Esophagus squamous epithelium (tissue), 5 donors: ENCODE measurements around the gene TBX2. TPM values are rescaled to one million over a fixed set of nuclear protein-coding genes. Genes with fewer than 3 reads are reported as not detected.

Source experiments
- DNase-seq: peaks from one replicate; lab custom pipeline; 2025; lab: John Stamatoyannopoulos, UW
- H3K27ac ChIP-seq, 4 donors: fragments of 200-600 bp; sonication (generic); one replicate each; pipeline ENCODE4 v1.5.1; 2016 to 2019; ENCODE audit warnings: mild to moderate bottlenecking in 1 of 4
- H3K27me3 ChIP-seq, 4 donors: fragments of 200-600 bp; sonication (generic); 1 replicate in 3 of 4; 2 replicates in 1 of 4; pipeline versions ENCODE4 v1.5.1 to v1.6.0; 2017 to 2021; ENCODE audit warnings: antibody characterized with exemption in 1 of 4
- H3K36me3 ChIP-seq, 3 donors: fragments of 200-600 bp; sonication (generic); one replicate each; pipeline ENCODE4 v1.5.1; 2016 to 2019
- H3K4me1 ChIP-seq, 3 donors: fragments of 200-600 bp; sonication (generic); one replicate each; pipeline ENCODE4 v1.5.1; 2017 to 2019
- H3K4me3 ChIP-seq, 4 donors: fragments of 200-600 bp; sonication (generic); 1 replicate in 3 of 4; 2 replicates in 1 of 4; pipeline ENCODE4 v1.5.1; 2016 to 2019; ENCODE audit warnings: mild to moderate bottlenecking in 2 of 4, moderate library complexity in 1 of 4
- H3K9me3 ChIP-seq, 3 donors: fragments of 200-600 bp; sonication (generic); one replicate each; pipeline ENCODE4 v1.5.1; 2016 to 2019
- POLR2A ChIP-seq, 4 donors: fragments of 450-650 bp; IDR thresholded peaks; one replicate each; pipeline ENCODE4 v1.6.1; 2017; ENCODE audit warnings: antibody characterized with exemption in 4 of 4, mild to moderate bottlenecking in 4 of 4, moderate library complexity in 3 of 4
- WGBS, 2 donors: methylation state at CpG; one replicate each; pipeline ENCODE4 v1.1.5; 2018; 5-methylcytosine and 5-hydroxymethylcytosine counted together
- intact Hi-C: fragments of 100-400 bp; cut with DNase I; formaldehyde crosslinking; loops from one replicate; pipeline ENCODE4 v1.15.0; 2022
- total RNA-seq, 4 donors: library from RNA; depleted of rRNA; stranded (reverse); fragments of >200 nt; gene quantifications; one replicate each; pipeline ENCODE4 v1.1.0, GENCODE V29; 2016
- TF ChIP-seq, protein P1 (sequence below), 6 experiments: fragments of 450-650 bp in 4 of 6; fragments of 200-600 bp in 2 of 6; sonication (generic) in 2 of 6; IDR thresholded peaks; one replicate each; pipeline ENCODE4 v1.5.1; 2016 to 2019; ENCODE audit warnings: antibody characterized with exemption in 6 of 6, mild to moderate bottlenecking in 4 of 6, moderate library complexity in 4 of 6
- donor health status: DM: yes; HTN: yes; CAD: no.

The TBX2 gene
- total RNA-seq, 4 donors from 2014 or later = 2.2 to 13.4 (median 4.2) TPM

DNA sequence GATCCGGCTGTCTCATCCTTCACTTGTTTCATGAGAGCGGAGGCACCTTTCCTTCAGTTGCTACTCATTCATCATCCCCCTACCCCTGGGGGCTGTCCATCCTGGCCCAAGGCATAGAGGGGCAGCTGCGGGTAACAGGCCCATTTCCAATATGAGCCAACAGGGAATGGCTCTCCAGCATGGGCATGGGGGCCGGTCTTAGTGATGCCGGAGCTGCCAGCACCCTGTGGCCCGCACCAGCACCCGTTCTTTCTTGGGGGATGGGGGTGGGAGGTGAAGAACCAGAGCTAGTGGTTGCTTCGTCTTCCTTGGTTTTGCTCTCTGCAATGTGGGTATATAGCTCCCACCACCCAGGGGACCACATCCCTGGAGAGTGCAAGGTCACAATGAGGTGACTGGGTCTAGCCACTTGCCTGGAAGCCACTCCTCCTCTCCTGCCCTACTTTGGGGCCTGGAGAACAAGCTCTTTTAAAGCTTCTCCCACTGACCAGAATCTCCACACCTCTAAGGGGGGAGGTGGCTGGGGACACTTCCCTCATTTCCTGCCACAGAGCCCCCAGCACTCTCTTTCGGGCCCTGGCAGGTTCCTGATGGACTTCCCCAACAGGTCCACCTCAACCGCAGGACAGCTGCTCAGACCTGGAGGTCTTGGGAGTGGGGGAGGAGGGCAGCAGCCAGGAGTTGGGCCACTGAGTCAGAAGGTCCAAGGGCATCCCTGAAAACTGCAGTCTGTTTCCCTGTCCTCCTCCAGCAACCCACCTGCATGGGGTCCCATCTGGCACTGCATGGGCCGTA is 11.9 kb upstream of the TBX2 start:
- DNase-seq = no peak
- Histone ChIP-seq H3K36me3 (no peaks in the 10 kb centered on the region), H3K9me3 (no peaks in the 10 kb centered on the region), H3K4me1 (peaks cover 0 to 15% (median 10%) of the 10 kb centered on the region in 3 donors), H3K27me3 (peaks cover 0 to 10% (median 0%) of the 10 kb centered on the region in 4 donors), H3K27ac (no peak overlapping the region), H3K4me3 (no peak overlapping the region)
- intact Hi-C loops = no loop called here
- TF ChIP-seq, protein P1, sequence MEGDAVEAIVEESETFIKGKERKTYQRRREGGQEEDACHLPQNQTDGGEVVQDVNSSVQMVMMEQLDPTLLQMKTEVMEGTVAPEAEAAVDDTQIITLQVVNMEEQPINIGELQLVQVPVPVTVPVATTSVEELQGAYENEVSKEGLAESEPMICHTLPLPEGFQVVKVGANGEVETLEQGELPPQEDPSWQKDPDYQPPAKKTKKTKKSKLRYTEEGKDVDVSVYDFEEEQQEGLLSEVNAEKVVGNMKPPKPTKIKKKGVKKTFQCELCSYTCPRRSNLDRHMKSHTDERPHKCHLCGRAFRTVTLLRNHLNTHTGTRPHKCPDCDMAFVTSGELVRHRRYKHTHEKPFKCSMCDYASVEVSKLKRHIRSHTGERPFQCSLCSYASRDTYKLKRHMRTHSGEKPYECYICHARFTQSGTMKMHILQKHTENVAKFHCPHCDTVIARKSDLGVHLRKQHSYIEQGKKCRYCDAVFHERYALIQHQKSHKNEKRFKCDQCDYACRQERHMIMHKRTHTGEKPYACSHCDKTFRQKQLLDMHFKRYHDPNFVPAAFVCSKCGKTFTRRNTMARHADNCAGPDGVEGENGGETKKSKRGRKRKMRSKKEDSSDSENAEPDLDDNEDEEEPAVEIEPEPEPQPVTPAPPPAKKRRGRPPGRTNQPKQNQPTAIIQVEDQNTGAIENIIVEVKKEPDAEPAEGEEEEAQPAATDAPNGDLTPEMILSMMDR (IDR thresholded peaks at IDR 0.05) = no peak
- TF ChIP-seq POLR2A (IDR thresholded peaks at IDR 0.05) = no peak
- 81 to 92% methylated on average over 3 of the region's 11 CpGs for WGBS, 2 donors

DNA sequence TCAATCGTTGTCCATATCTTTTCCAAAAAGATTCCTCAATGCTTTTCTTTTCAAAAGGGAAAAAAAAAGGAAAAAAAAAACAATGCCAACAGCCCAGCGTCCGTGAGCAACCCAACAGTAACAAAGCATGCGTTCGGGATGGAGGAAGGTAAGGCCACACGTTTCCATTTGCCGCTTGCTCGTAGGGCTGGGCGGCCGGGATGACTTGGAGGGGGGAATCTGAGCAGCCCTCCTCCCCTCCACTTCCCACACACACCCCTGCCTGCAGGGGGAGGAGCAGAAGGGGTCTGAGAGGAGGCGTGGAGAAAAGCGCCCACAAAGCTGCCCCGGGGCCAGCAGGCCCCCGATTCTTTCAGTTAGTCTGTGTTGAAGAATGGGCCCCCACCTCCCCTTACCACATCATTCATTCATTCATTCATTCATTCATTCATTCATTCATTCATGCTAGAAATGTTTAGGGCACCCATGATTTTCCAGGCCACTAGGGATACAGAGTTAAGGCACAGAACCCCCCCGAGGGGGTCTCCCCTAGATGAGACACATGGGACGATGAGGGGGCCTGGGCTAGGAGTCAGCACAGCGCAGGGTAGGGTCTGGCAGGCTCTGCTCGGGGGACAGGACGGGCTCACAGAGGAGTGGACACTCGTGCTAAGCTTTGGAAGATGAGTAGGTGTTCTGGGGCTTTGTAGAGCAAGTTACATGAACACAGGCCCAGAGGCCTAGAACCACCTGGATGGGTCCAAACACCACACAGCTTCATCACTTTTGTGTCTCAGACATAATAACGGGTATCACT is 10.9 kb upstream of the TBX2 start:
- Histone ChIP-seq H3K27ac (no peak overlapping the region), H3K27me3 (peaks cover 0 to 10% (median 0%) of the 10 kb centered on the region in 4 donors), H3K9me3 (no peaks in the 10 kb centered on the region), H3K4me3 (no peak overlapping the region), H3K4me1 (peaks cover 0 to 15% (median 10%) of the 10 kb centered on the region in 3 donors), H3K36me3 (no peaks in the 10 kb centered on the region)
- WGBS, 2 donors = 84 to 85% methylated on average over 20 to 21 of the region's 21 CpGs
- intact Hi-C loops = no loop called here
- TF ChIP-seq, protein P1 (IDR thresholded peaks at IDR 0.05) = no peak
- no peak for TF ChIP-seq POLR2A (IDR thresholded peaks at IDR 0.05)
- DNase-seq = no peak

- intact Hi-C loops = no loop called here
- Histone ChIP-seq H3K4me1 (peaks cover 0 to 15% (median 10%) of the 10 kb centered on the region in 3 donors), H3K36me3 (no peaks in the 10 kb centered on the region), H3K27ac (peak overlapping the region in 2 of 4 donors; percentile 33 to 52), H3K27me3 (peaks cover 0 to 14% (median 0%) of the 10 kb centered on the region in 4 donors), H3K4me3 (peak overlapping the region in 1 of 4 donors; percentile 41), H3K9me3 (no peaks in the 10 kb centered on the region)
- DNase-seq = no peak
- 17 to 52% methylated on average over 4 to 10 of the region's 25 CpGs for WGBS, 2 donors
- TF ChIP-seq POLR2A (IDR thresholded peaks at IDR 0.05) = no peak
- TF ChIP-seq, protein P1 (IDR thresholded peaks at IDR 0.05) = peak; percentile 44 to 92 (median 74)
Observed at GRCh38 chr17:61389670-61390478, 9.8 kb upstream of the TBX2 start.

- H3K4me1 ChIP-seq = peaks cover 0 to 15% (median 10%) of the 10 kb centered on the region in 3 donors
- H3K27me3 ChIP-seq = peaks cover 0 to 20% (median 0%) of the 10 kb centered on the region in 4 donors
- intact Hi-C loops = no loop called here
- DNase-seq = no peak
- 95% methylated on average over 5 of the region's 11 CpGs; no CpG with 5 or more reads in 1 of the 2 donors for WGBS, 2 donors
- TF ChIP-seq, protein P1 (IDR thresholded peaks at IDR 0.05) = no peak
- no peak for TF ChIP-seq POLR2A (IDR thresholded peaks at IDR 0.05)
- H3K36me3 ChIP-seq = no peaks in the 10 kb centered on the region
- H3K9me3 ChIP-seq = no peaks in the 10 kb centered on the region
- no peak overlapping the region for H3K4me3 ChIP-seq
- H3K27ac ChIP-seq = peak overlapping the region in 2 of 4 donors; percentile 33 to 52
Observed at GRCh38 chr17:61390479-61390791, 9.2 kb upstream of the TBX2 start.
